HG02642 (cell line): ENCODE measurements around the gene DDX10.
"Not testable (repeated sequence)": the region's sequence is repeated elsewhere in the genome, so short reads cannot be mapped to it uniquely, and the experiment has no call there.

Experiments used
- ATAC-seq: cut with Tn5 transposase; IDR thresholded peaks from one replicate; pipeline ENCODE4 v1.9.1; 2021; ENCODE audit warnings: mild to moderate bottlenecking; ENCODE audit not compliant: unreplicated experiment, poor library complexity

The DDX10 gene

DNA sequence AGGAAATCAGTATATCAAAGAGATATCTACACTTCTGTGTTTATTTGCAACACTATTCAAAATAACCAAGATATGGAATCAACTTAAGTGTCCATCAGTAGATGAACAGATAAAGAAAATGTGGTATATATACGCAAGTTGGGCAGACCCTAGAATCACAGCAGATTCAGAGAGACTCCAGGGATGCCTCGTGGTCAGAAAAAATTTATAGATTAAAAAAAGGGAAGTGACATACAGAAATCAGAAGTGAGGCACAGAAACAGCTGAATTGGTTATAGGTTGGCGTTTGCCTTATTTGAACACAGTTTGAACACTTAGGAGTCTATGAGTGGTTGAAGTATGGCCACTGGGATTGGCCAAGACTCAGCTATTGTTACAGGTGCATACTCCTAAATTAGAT lies 10.8 kb upstream of the DDX10 start:
- not testable (repeated sequence) for ATAC-seq

DNA sequence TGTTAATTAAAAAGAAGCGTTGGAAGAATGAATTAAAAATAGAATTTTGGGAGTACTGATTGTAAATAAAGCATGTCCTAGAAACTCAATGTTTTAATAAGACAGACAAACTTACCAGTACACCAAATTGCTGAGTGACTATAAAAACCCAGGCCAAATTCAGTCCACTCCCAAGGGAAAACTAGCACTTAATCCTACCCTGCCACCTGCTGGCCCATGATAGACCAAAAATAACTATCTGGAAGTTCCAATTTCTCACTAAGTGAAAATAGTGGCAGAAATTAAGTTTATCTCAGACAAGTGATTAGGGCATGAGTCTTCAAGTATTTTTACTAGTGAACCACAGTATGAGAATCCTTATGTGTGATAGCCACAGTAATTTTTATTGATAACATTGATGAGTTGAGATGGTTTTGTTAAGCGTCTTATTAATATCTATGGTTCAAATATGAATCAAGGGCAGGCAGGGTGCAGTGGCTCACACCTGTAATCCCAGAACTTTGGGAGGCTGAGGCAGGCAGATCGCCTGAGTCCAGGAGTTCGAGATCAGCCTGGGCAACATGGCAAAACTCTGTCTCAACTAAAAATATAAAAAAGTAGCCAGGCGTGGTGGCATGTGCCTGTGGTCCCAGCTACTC lies 9.8 kb upstream of the DDX10 start:
- no peak for ATAC-seq

DNA sequence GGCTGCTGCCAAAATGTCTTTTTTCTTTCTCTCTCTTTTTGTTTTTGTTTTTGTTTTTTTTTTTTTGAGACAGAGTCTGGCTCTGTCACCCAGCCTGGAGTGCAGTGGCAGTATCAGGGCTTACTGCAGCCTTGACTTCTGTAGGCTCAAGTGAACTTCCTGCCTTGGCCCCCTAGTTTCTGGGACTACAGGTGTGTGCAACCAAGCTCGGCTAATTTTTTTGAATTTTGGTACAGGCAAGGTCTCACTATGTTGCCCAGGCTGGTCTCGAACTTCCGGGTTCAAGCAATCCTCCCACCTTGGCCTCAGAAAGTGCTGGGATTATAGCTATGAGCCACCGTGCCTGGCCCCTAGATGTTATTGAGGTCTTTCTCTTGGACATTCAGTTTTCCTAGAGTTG lies 2.2 kb upstream of the DDX10 start:
- ATAC-seq: peak; percentile 26

DNA sequence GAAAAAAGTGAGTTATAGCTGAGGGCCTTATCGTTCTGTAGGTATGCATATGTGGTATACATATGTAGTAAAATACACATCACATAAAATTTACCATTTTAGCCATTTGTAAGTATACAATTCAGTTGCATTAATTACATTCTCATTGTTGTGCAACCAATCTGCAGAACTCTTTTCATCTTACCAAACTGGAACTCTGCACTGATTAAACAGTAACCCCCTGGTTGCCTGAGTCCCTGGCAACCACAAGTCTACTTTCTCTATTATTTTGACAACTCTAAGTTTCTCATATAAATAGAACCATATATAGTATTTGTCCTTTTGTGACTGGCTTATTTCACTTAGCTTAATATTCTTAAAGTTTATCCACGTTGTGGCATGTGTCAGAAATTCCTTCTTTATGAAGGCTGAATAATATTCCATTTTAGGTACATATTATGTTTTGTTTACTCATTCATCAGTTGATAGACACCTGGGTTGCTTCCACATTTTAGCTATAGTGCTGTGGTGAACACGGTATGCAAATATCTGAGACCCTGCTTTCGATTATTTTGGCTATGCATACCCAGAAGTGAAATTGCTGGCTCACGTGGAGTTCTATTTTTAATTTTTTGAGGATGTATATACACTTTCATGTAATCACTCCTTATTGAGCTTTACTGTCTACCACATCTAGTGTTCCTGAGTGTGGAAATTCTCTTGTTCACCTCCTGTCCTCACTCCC lies 1.6 kb upstream of the DDX10 start:
- peak; percentile 43 for ATAC-seq

DNA sequence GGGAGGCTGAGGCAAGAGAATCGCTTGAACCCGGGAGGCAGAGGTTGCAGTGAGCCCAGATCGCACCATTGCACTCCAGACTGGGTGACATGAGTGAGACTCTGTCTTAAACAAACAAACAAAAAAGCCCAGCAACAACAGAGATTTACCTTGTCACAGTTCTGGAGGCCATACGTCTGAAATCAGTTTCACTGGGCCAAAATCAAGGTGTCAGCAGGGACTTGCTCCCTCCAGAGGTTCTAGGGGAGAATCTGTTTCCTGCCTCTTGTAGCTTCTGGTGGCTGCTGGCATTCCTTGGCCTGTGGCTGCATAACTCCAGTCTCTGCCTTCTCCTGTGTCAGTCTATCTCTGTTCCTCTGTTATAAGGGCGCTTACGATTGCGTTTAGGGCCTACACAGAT lies 1.5 kb downstream of the DDX10 start:
- no peak for ATAC-seq

DNA sequence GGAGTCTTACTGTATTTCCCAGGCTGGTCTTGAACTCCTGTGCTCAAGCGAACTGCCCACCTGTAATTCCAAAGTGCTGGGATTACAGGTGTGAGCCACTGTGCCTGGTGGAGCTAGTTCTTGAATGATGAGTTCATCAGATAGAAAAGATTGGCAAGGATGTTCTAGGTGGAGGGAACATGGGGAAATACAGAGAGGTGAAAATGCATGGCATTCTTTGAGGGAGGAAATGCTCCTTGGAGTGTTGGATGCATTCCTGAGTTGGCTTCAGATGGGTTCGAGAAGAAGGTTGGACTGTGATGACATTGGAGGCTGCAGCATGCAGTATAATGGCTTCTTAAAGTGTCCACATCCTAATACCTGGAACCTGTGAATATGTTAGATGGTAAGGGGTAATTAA lies 4.4 kb downstream of the DDX10 start:
- ATAC-seq: no peak

DNA sequence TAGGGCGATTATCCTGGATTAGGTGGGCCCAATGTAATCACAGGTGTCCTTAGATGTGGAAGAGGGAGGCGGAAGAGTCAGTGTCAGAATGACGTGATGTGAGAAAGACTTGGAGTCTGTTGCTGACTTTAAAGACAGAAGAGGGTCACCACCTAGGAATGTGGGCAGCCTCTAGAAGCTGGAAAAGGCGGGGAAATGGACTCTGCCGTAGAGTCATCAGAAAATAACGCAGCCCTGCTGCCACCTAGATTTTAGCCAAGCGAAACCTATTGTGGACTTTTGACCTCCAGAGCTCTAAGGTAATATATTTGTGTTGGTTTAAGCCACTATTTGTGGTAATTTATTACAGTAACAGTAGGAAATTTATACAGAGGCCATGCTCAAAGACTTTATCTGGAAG lies 4.8 kb downstream of the DDX10 start:
- ATAC-seq: no peak

DNA sequence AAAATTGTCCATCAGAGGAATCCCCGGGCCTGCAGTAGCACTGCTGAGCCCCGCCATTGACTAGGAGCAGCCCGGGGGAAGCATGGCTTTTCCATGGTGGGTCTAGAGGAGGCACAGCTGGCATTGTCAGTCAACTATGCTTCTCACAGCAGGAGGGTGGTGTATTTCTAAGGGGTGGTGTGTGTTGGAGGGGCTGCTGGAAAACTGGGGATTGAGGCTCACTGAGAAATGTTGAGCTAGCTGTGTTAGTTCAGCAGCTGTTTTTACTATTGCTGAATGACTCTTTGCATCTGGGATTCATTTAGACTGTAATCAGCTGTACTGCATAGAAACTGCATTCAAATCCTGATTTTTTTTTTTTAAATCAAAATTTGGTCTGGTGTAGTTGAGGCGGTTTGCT lies 5.6 kb downstream of the DDX10 start:
- no peak for ATAC-seq

DNA sequence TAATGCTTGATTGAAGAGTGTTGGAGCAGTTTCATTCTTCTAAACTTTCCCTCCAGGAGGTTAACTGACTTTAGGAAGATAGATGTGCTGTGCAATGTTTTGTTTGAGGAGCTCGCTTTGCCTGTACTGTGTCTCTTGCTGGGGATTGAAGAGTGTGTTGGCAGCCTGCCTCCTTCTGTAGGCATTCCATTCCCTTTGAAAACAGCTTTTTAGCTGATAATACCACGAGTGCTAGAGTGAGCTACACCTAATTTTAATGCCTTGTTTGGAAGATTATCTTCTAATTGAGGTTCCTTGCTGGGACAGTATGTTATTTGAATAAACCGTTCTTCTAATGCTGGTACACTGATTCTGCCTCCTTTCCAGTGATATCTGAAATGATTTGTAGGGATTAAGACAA lies 7.2 kb downstream of the DDX10 start:
- no peak for ATAC-seq

DNA sequence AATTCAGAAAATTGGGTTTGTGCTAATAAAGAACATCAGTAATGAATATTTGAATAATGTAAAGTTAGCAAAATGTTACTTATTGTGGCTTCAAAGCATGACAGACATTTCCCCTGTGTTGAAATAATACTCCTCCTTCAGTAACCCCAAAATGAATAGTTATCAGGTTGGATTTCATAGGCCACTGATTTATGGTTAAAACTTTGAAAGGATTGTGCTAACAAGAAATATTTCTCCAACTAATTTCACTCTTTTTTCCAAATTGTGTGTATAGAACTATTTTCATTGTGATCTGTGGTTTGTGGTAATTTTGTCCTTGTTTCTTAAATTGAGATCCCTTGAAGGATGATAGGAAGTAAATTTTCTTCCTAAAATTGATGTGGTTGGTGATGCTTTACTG lies 7.9 kb downstream of the DDX10 start:
- no peak for ATAC-seq

DNA sequence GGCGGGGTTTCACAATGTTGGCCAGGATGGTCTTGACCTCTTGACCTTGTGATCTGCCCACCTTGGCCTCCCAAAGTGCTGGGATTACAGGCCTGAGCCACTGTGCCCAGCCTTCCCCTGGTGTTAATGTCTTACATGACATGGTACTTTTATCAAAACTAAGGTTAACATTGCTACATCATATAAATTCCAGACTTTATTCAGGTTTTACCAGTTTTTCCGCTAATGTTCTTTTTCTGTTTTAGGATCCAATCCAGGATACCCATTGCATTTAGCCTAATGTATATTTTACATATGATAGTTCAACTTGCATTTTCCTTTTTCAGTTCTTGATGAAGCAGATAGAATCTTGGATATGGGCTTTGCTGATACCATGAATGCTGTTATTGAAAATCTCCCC lies 14.2 kb downstream of the DDX10 start:
- ATAC-seq: no peak

DNA sequence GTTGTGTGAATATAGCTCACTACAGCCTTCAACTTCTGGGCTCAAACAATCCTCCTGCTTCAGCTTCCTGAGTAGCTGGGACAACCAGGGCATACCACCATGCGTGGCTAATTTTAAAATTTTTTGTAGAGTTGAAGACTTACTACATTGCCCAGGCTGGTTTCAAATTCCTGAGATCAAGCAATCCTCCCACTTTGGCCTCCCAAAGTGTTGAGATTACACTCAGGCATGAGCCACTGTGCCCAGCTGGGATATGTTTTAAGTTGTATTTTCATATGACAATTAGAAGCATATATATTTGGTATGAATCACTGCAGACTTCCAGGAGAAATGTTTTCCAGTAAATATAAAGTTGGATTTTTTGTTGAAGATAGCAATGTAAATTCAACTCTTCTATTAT lies 15.4 kb downstream of the DDX10 start:
- no peak for ATAC-seq

DNA sequence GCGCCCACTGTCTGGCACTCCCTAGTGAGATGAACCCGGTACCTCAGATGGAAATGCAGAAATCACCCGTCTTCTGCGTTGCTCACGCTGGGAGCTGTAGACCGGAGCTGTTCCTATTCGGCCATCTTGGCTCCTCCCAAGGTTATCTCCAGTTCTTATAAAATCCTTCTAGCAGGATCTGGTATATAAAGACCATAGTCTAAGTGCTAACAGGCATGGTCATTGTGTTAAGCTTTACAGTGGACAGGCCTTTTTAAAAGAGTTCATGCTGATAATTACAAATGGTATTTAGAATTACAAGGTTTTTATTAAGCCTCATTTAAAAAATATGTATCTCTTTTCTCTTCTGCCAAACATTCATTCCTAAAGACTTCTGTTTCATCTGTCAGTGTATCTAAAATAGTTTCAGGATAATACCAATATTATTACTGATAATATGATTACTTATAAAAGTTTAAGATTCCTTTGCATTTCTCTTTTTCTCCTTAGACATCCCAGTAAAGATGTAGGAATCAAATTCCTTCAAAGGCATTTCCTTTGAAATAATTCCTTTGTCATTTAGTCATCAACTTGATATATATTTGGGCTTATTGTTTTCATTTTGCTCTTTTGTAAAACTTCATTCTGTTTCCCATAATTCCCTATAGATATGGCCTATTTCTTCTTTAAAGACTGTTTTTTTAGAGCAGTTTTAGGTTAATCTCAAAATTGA lies 20.7 kb downstream of the DDX10 start:
- no peak for ATAC-seq

DNA sequence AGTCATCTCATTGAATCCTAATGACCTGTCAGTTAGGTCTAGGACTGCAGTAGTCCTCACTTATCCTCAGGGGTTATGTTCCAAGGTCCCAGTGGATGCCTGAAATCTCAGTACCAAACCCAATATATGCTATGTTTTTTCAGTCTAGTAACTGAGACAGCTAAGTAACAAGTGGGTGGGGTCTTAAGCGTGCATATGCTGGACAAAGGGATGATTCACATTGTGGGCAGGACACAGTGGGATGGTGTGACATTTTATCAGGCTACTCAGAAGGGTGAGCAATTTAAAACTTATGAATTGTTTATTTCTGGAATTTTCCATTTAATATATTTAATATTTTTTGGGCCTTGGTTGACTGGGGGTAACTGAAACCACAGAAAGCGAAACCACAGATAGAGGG lies 29.0 kb downstream of the DDX10 start:
- no peak for ATAC-seq

DNA sequence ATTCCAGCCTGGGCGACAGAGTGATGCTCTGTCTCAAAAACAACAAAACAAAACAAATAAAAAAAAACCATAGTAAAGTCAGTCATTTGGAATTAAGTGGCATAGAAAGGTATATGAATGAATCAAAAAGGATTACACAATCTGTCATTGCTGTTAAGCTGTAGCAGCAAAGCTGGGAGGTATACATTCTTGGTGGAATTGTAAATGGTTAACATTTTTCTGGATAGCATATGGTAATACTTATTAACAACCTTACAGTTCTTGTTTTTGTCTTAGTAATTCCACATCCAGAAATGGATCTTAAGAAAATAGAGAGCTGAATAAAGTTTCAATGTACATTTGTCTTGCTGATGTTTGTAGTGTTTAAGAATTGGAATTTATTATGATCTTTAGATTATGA lies 30.0 kb downstream of the DDX10 start:
- no peak for ATAC-seq

DNA sequence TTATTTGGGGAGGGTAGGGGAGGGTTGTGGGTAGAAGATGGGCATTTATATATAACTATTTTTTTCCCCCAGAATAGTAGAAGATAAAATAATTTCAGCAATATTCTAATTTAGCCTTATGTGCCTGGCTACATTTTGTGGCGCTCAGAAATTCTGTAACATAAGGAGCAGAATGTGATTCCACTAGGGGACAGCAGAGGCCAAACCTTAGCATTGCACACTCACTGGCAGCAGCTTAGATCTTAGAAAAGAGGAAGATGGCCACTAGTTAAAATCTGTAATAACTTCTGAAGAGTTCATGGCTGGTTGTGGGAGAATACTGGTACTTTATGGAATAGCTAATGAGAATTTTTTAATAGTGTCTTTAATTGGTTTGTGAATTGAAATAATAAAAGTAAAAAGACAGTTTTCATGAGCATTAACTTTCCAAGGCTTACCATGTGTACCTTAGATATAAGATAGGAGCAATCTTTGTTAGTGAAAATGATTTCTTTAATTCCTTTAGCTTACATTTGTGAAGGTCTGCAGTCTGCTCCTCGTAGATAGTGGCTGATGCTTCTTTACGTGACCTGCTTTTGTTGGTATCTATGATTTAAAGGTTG lies 33.1 kb downstream of the DDX10 start:
- ATAC-seq: peak; percentile 74

DNA sequence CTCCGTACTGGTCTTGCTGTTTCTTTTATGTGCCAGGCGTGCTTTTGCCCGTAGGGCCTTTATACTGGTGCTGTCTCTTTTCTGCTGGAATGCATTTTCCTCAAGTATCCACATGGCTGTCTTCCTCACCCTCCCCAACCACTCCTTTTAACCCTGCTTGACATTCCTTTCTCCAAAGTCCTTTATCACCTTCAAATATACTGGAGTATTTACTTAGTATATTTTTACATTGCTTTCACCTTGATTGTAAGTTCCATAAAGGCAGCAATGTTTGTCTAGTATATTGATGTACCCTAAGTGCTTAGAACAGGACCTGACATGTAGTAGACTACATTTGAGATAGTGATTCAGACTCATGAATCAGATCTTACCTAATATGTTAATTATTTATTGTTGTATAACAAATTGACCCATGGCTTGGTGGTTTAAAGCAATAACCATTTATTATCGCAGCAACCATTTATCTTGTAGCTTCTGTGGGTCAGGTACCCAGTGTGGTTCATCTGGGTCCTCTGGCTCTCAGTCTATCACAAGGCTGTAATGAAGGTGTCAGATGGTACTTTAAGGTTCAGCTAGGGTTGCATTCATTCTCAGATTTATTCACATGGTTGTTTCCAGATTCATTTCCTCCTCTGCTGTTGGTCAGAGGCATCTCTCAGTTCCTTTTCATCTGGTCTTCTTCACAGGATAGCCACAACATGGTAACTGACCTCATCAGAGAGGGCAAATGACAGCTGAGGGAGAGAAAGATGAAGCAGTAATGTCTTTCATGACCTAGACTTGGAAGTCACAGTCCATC lies 34.2 kb downstream of the DDX10 start:
- peak; percentile 75 for ATAC-seq

DNA sequence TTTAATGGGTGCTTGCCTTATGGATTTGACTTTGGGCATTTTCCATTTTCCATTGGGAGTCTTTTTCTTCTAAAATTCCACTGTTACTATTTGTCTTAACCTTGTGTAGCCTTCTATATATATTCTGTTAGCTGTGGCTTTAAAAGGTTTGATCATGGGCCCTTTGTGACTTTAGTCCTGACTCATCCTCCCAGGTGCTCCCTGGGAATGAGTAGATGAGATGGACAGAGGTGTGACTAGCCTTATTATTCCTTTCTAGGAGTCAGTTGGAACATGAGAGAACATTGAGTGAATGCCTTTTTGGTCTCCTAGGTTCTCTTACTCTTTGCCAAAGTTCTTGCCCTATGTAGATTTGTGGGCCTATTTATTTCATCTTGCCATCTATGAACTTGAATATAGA lies 39.0 kb downstream of the DDX10 start:
- ATAC-seq: no peak

DNA sequence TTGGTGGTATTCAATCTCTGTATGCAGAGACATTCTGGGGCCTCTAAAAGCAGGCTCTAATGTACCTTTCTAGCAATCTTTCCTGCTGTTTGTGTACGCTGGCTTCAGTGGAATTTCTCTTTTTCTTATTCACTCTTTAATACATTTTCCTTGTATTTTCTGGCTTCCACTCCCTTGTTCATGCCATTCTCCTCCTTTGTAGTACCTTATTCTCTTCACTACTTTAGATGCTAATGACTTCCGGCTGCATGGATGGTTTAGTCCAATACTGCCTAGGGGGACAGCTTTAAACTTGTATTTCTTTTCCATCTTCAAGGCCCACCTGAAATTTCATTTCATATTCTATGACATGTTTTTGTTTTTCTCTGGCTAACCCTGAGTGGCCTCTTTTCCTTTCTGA lies 40.2 kb downstream of the DDX10 start:
- no peak for ATAC-seq

DNA sequence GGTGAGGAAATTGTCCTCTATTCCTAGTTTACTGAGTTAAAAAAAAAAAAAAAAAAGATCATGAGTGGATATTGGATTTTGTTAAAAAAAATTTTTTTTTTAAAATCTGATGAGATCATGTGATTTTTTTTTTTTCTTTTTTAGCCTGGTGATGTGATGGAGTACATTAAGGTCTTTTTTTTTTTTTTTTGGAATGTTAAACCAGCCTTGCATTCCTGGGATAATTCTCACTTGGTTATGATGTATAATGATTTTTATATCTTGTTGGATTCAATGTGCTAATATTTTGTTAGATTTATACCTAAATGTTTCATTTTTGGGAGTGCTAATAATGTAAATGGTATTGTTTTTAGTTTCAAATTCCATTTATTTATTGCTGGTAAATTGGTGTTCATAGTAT lies 43.3 kb downstream of the DDX10 start:
- ATAC-seq: no peak

DNA sequence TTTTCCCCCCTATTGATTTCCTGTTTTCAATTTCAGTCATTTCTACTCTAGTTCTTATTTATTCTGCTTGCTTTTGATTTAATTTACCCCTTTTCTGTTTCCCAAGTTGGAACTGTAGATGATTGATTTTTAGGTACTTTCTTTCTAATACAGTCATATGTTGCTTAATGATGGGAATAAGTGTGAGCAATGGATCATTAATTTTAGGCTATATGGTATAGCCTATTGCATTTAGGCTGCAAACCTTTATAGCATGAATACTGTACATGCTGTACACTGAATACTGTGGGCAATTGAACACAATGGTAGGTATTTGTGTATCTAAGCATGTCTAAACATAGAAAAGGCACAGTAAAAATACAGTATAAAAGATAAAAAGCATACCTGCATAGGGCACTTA lies 44.9 kb downstream of the DDX10 start:
- no peak for ATAC-seq
